Lung (tissue), 12 donors: ENCODE results near the gene SMIM5. TPM values are rescaled to one million over a fixed set of nuclear protein-coding genes. Genes with fewer than 3 reads are reported as not detected.
A peak's percentile ranks its signal among the peaks of the same experiment; 100 is the strongest.

Experiments
- ATAC-seq: fragments of 200-7000 bp; cut with Tn5 transposase; one replicate; pipeline ENCODE4 v1.9.1; 2020; ENCODE audit warnings: moderate number of reproducible peaks; ENCODE audit not compliant: insufficient read depth, low FRiP score
- DNase-seq, 3 donors: peaks; one replicate each; pipeline ENCODE4 v3.0.0-alpha.2; 2013 to 2017
- H3K27ac ChIP-seq, 2 donors: one replicate each; pipeline ENCODE4 v1.5.1; 2013; ENCODE audit warnings: mild to moderate bottlenecking in 2 of 2, moderate library complexity in 2 of 2, control low read depth in 1 of 2, inconsistent platforms in 1 of 2, low read depth in 1 of 2, low read length in 1 of 2
- H3K27me3 ChIP-seq, 3 donors: one replicate each; pipeline ENCODE4 v1.5.1; 2013; ENCODE audit warnings: low read length in 2 of 3; ENCODE audit not compliant: control insufficient read depth in 3 of 3, insufficient read depth in 3 of 3
- H3K36me3 ChIP-seq, 4 donors: one replicate each; pipeline ENCODE4 v1.5.1; 2013; ENCODE audit warnings: low read length in 4 of 4, mild to moderate bottlenecking in 1 of 4, moderate library complexity in 1 of 4; ENCODE audit not compliant: control insufficient read depth in 4 of 4, insufficient read depth in 4 of 4
- H3K4me1 ChIP-seq, 5 donors: one replicate each; pipeline ENCODE4 v1.5.1; 2013; ENCODE audit warnings: low read length in 5 of 5, mild to moderate bottlenecking in 2 of 5, moderate library complexity in 1 of 5; ENCODE audit not compliant: control insufficient read depth in 5 of 5, insufficient read depth in 5 of 5
- H3K4me3 ChIP-seq: one replicate; pipeline ENCODE4 v1.5.1; 2013; ENCODE audit warnings: mild to moderate bottlenecking, control low read depth, moderate library complexity
- H3K9ac ChIP-seq, 2 donors: one replicate each; pipeline ENCODE4 v1.5.1; 2013; ENCODE audit warnings: low read length in 2 of 2, control low read depth in 1 of 2; ENCODE audit not compliant: insufficient read depth in 1 of 2
- H3K9me3 ChIP-seq, 4 donors: one replicate each; pipeline ENCODE4 v1.5.1; 2013; ENCODE audit warnings: low read length in 3 of 4, mild to moderate bottlenecking in 1 of 4, moderate library complexity in 1 of 4; ENCODE audit not compliant: control insufficient read depth in 4 of 4, insufficient read depth in 3 of 4
- WGBS, 2 donors: extraction: QIAGEN DNeasy Blood & Tissue Kit; methylation state at CpG; one replicate each; pipeline ENCODE4 v1.1.7; 2013; 5-methylcytosine and 5-hydroxymethylcytosine counted together
- polyA plus RNA-seq, 2 donors: library from polyadenylated mRNA; stranded (reverse); fragments of 200-250 nt; gene quantifications; one replicate each; pipeline ENCODE4 v1.2.1, GENCODE V29; 2013
- total RNA-seq, 2 donors: library from RNA; depleted of rRNA in 1 of 2; stranded (reverse); fragments of >200 nt in 1 of 2; gene quantifications; one replicate each; pipeline ENCODE4 v1.2.1, GENCODE V29; 2014 to 2021
- TF ChIP-seq, protein P1 (sequence below): IDR thresholded peaks from 2 replicates; pipeline ENCODE4 v1.5.1; 2012; ENCODE audit warnings: mild to moderate bottlenecking; ENCODE audit errors: control extremely low read depth, extremely low read depth
- donor health status: control.
- donor health status: control.
- donor health status: Bipolar disorder and iron deficiency.
- donor health status: healthy.
- donor health status: DM: yes; HTN: yes; CAD: no.

Gene SMIM5
- total and polyA plus RNA-seq, 4 donors = 2.2 to 7.5 (median 3.9) TPM

DNA sequence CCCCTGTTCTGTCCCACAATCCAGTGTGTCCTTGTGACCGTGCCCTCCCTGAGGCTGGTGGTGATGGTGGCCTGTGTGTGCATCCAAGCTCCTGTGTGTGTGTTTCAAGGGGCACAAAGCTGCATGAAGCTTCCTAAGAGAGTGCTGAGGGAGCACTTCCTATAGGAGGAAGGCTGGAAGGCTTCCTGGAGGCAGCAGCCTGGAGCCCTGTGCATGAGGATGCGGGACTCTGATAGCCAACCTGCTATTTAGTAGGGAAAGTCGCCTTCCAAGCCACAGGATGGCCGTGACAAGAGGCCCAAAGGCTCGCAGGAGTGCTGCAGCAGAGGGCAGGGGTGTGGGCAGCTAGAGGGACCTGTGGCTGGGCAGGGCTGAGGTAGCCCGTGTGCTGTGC lies 37.3 kb upstream of the SMIM5 start:
- DNase-seq (no peak), ATAC-seq (no peak)
- WGBS, 2 donors = 86 to 89% methylated on average over 6 of the region's 6 CpGs
- Histone ChIP-seq H3K9me3 (no peaks in the 10 kb centered on the region), H3K36me3 (peaks cover 0 to 2% (median 0%) of the 10 kb centered on the region in 4 donors), H3K4me1 (no peaks in the 10 kb centered on the region), H3K4me3 (no peak overlapping the region), H3K27me3 (no peaks in the 10 kb centered on the region), H3K9ac (no peak overlapping the region), H3K27ac (no peak overlapping the region)
- TF ChIP-seq, protein P1, sequence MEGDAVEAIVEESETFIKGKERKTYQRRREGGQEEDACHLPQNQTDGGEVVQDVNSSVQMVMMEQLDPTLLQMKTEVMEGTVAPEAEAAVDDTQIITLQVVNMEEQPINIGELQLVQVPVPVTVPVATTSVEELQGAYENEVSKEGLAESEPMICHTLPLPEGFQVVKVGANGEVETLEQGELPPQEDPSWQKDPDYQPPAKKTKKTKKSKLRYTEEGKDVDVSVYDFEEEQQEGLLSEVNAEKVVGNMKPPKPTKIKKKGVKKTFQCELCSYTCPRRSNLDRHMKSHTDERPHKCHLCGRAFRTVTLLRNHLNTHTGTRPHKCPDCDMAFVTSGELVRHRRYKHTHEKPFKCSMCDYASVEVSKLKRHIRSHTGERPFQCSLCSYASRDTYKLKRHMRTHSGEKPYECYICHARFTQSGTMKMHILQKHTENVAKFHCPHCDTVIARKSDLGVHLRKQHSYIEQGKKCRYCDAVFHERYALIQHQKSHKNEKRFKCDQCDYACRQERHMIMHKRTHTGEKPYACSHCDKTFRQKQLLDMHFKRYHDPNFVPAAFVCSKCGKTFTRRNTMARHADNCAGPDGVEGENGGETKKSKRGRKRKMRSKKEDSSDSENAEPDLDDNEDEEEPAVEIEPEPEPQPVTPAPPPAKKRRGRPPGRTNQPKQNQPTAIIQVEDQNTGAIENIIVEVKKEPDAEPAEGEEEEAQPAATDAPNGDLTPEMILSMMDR = no peak

DNA sequence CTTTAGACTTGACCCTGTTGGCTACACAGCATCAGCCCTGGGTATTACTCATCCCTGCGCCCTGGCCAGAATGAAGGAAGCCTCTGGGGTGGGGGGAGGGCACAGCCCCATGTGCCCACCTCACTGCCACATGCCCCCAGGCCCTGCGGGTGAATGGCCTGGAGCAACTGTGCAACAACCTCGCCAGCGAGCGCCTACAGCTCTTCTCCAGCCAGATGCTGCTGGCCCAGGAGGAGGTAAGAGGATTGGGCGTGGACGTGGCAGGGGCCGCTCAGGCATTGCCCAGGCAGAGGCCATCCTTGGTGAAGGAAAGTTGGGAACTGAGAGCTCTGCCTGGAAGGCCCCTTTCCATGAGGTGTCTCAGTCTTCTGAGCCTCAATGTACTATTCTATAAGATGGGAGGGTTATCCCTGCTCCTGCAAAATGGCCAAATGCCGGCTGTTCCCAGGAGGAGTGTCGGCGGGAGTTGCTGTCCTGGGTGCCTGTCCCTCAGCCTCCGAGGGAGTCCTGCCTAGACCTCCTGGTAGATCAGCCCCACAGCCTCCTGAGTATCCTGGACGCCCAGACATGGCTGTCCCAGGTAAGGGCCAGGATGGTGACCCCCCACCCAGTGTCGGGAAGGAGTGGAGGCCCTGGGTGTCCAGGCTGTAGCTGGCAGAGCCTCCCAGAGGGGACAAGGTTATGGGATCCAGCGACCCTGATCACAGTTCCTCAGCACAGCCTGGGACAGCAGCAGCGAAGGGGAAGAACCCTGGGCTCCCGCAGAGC lies 36.7 kb upstream of the SMIM5 start:
- TF ChIP-seq, protein P1 = no peak
- peaks cover 0 to 1% (median 0%) of the 10 kb centered on the region in 4 donors for H3K36me3 ChIP-seq
- no peak overlapping the region for H3K9ac ChIP-seq
- no peaks in the 10 kb centered on the region for H3K4me1 ChIP-seq
- ATAC-seq (no peak), DNase-seq (no peak)
- 88 to 93% methylated on average over 17 of the region's 17 CpGs for WGBS, 2 donors
- no peaks in the 10 kb centered on the region for H3K27me3 ChIP-seq
- no peaks in the 10 kb centered on the region for H3K9me3 ChIP-seq
- no peak overlapping the region for H3K4me3 ChIP-seq
- no peak overlapping the region for H3K27ac ChIP-seq

DNA sequence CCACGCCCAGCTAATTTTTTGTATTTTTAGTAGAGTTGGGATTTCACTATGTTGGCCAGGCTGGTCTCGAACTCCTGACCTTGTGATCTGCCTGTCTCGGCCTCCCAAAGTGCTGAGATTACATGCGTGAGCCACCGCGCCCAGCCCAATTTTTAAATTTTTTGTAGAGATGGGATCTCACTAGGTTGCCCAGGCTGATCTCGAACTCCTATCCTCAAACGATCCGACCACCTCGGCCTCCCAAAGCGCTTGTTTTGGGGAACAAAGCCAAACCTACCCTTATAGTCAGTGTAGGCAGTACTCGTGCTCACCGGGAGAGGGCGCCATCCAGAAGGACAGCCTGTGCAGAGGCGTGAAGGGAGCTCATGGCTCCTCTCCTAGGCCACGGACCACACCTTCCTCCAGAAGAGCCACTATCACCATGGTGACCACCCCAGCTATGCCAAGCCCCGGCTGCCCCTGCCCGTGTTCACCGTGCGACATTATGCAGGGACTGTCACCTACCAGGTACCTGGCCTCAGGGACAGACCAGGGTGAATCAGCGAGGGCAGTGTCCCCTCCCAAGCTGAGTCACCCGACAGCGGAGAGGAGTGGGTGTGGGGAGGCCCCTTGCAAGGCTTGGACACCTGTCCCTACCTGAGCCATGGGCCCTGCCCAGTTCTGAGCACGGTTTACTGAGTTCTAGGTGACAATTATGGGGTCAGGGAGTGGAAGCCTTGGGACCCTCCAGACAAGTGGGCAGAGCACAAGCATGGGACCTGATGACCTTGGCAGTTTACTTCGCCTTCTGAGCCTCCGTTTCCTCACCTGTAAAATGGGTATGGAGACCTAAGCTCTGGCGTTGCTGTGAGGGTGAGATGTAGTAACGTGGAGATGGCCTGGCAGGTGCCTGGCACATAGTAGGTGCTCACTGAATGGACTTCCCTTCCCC lies 31.9 kb upstream of the SMIM5 start:
- 70 to 75% methylated on average over 28 of the region's 28 CpGs for WGBS, 2 donors
- ATAC-seq = peak; percentile 79
- Histone ChIP-seq H3K27me3 (no peaks in the 10 kb centered on the region), H3K9ac (no peak overlapping the region), H3K27ac (no peak overlapping the region), H3K36me3 (no peaks in the 10 kb centered on the region), H3K4me1 (peaks cover 0 to 2% (median 0%) of the 10 kb centered on the region in 5 donors), H3K9me3 (no peaks in the 10 kb centered on the region), H3K4me3 (no peak overlapping the region)
- DNase-seq = peak; percentile 31 to 55 (median 31)
- TF ChIP-seq, protein P1 = peak; percentile 34
